SU-DHL-6 (cell line): ENCODE results near the gene ZNF595.
"Not testable (repeated sequence)": the region's sequence is repeated elsewhere in the genome, so short reads cannot be mapped to it uniquely, and the experiment has no call there.

Experiments
- H2AFZ ChIP-seq: fragments of 200-600 bp; sonication (generic); 2 replicates; pipeline ENCODE4 v1.6.1; 2014; ENCODE audit warnings: low read depth, mild to moderate bottlenecking, moderate library complexity, mixed read lengths, antibody characterized with exemption, low read length; ENCODE audit not compliant: severe bottlenecking
- H3F3A ChIP-seq: fragments of 200-600 bp; shearing (Covaris generic); 2 replicates; pipeline ENCODE4 v1.6.0; 2016; ENCODE audit warnings: antibody characterized with exemption, mild to moderate bottlenecking; ENCODE audit not compliant: insufficient read depth
- H3K27ac ChIP-seq: fragments of 200-600 bp; sonication (generic); 2 replicates; pipeline ENCODE4 v1.5.1; 2016; ENCODE audit warnings: low read depth, mild to moderate bottlenecking, low read length, moderate library complexity, mixed read lengths
- H3K27me3 ChIP-seq: fragments of 200-600 bp; sonication (generic), shearing (Covaris generic); 2 replicates; pipeline ENCODE4 v1.6.0; 2014; ENCODE audit warnings: mild to moderate bottlenecking, low read length
- H3K36me3 ChIP-seq: fragments of 200-600 bp; sonication (generic); 2 replicates; pipeline ENCODE4 v1.6.1; 2014; ENCODE audit warnings: mild to moderate bottlenecking, low read length, mixed read lengths
- H3K4me2 ChIP-seq: fragments of 300-600, 200-600 bp; shearing (Covaris generic), sonication (generic); 2 replicates; pipeline ENCODE4 v1.6.0; 2014; ENCODE audit warnings: low read length, low read depth, mild to moderate bottlenecking; ENCODE audit not compliant: poor library complexity, severe bottlenecking
- H3K4me3 ChIP-seq: fragments of 200-600 bp; sonication (generic); 2 replicates; pipeline ENCODE4 v1.5.1; 2014; ENCODE audit warnings: antibody characterized with exemption, low read length, mild to moderate bottlenecking, mixed read lengths; ENCODE audit not compliant: insufficient read depth, poor library complexity, severe bottlenecking
- H3K79me2 ChIP-seq: fragments of 200-600 bp; sonication (generic); 2 replicates; pipeline ENCODE4 v1.6.1; 2014; ENCODE audit warnings: mild to moderate bottlenecking, low read length, moderate library complexity; ENCODE audit not compliant: insufficient read depth
- H3K9ac ChIP-seq: fragments of 200-600 bp; sonication (generic); 2 replicates; pipeline ENCODE4 v1.7.0; 2014; ENCODE audit warnings: mild to moderate bottlenecking, low read length
- H3K9me2 ChIP-seq: fragments of 200-600 bp; sonication (generic); replicated peaks from 2 replicates; pipeline ENCODE4 v1.6.1; 2014; ENCODE audit warnings: low read length; ENCODE audit not compliant: insufficient read depth
- H3K9me3 ChIP-seq: fragments of 200-600 bp; sonication (generic); 2 replicates; pipeline ENCODE4 v1.6.1; 2014; ENCODE audit warnings: low read length, mixed read lengths; ENCODE audit not compliant: insufficient read depth
- H4K20me1 ChIP-seq: fragments of 200-600 bp; sonication (generic); 2 replicates; pipeline ENCODE4 v1.6.1; 2014; ENCODE audit warnings: low read depth, mild to moderate bottlenecking, antibody characterized with exemption, low read length, moderate library complexity, mixed read lengths
- EZH2phosphoT487 ChIP-seq: fragments of 200-600 bp; sonication (generic), shearing (Covaris generic); conservative IDR thresholded peaks from 2 replicates; pipeline ENCODE4 v1.6.1; 2018; ENCODE audit warnings: mild to moderate bottlenecking, antibody characterized with exemption, low read length, moderate library complexity, mixed read lengths
- TF ChIP-seq, protein P1 (sequence below): fragments of 200-600 bp; sonication (generic); IDR thresholded peaks from one replicate; pipeline ENCODE4 v1.5.1; 2017; ENCODE audit warnings: antibody characterized with exemption, mild to moderate bottlenecking, low read length, moderate library complexity; ENCODE audit not compliant: insufficient read depth, poor library complexity, severe bottlenecking

ZNF595 gene

GRCh38 chr4:51655-52277 lies 1.4 kb upstream of the ZNF595 start:
- H3K4me3 ChIP-seq, H3K4me2 ChIP-seq, H3K27me3 ChIP-seq, H3K9me2 ChIP-seq, H2AFZ ChIP-seq, H3K79me2 ChIP-seq, H4K20me1 ChIP-seq, H3K36me3 ChIP-seq, H3K9me3 ChIP-seq, H3F3A ChIP-seq: not testable (repeated sequence)
- Histone ChIP-seq H3K27ac (peak overlapping the region; percentile 87), H3K9ac (peak overlapping the region; percentile 69; the same call in 1 of the 2 replicates)

GRCh38 chr4:53521-53920 lies 400 bp downstream of the ZNF595 start:
- not testable (repeated sequence) for H3K4me3 ChIP-seq, H3K27ac ChIP-seq, H3K9ac ChIP-seq

DNA sequence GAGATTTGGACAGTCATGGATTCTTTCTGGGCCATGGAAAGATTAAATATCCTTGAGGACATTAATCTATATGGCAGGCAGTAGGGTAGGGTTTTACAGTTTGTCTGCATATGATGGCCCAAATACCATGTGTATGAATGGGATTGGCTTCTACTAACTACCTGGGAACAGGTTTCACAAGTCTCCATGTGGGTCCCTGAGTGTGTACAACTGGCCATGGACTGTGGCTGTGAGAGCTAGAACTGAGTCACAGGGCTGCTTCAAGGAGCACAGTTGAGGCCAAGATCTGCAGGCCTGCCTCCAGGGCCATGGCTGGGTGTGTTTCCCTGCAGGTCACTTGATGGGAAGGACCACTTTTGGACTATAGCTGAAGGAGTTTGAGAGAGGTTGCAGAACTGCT lies 11.6 kb downstream of the ZNF595 start:
- H3F3A ChIP-seq, H3K4me2 ChIP-seq, H3K4me3 ChIP-seq, H3K9ac ChIP-seq, H2AFZ ChIP-seq, H3K27ac ChIP-seq, H4K20me1 ChIP-seq, H3K9me3 ChIP-seq, H3K9me2 ChIP-seq, H3K27me3 ChIP-seq, H3K36me3 ChIP-seq, H3K79me2 ChIP-seq: not testable (repeated sequence)

More at GRCh38 chr4:53521-53920, 400 bp downstream of the ZNF595 start:
- not testable (repeated sequence) for H3K9me3 ChIP-seq, H3K36me3 ChIP-seq, H3F3A ChIP-seq, H3K27me3 ChIP-seq, H2AFZ ChIP-seq, H4K20me1 ChIP-seq, H3K79me2 ChIP-seq, H3K4me2 ChIP-seq, H3K9me2 ChIP-seq

DNA sequence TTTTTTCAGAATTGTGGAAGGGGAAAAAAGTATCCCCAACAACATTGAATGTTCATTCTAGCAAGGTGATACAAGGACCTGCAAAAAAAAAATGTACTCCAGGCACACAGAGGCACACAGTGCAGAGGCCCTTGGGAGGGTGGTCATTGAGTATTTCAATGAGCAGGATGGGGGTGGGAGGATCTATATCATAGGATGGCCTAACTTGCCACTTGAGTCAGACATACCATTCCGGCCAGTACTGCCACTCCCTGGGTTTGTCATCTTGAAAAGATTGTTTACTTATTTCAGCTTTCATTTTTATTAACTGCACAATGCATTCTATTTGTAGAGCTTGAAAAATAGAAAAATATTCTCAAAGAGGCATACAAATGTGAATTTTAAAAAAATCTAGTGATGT lies 18.7 kb downstream of the ZNF595 start:
- peaks cover 41% of the 10 kb centered on the region; the same call in 1 of the 2 replicates for H3K9me3 ChIP-seq
- H3K27me3 ChIP-seq: no peaks in the 10 kb centered on the region
- TF ChIP-seq, protein P1, sequence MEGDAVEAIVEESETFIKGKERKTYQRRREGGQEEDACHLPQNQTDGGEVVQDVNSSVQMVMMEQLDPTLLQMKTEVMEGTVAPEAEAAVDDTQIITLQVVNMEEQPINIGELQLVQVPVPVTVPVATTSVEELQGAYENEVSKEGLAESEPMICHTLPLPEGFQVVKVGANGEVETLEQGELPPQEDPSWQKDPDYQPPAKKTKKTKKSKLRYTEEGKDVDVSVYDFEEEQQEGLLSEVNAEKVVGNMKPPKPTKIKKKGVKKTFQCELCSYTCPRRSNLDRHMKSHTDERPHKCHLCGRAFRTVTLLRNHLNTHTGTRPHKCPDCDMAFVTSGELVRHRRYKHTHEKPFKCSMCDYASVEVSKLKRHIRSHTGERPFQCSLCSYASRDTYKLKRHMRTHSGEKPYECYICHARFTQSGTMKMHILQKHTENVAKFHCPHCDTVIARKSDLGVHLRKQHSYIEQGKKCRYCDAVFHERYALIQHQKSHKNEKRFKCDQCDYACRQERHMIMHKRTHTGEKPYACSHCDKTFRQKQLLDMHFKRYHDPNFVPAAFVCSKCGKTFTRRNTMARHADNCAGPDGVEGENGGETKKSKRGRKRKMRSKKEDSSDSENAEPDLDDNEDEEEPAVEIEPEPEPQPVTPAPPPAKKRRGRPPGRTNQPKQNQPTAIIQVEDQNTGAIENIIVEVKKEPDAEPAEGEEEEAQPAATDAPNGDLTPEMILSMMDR: no peak
- no peak for TF ChIP-seq EZH2phosphoT487
- H2AFZ ChIP-seq: no peak overlapping the region
- H3K36me3 ChIP-seq: no peaks in the 10 kb centered on the region; the same call in 1 of the 2 replicates
- H3K9ac ChIP-seq: no peak overlapping the region
- no peaks in the 10 kb centered on the region for H4K20me1 ChIP-seq
- H3K9me2 ChIP-seq: no peaks in the 10 kb centered on the region
- H3K79me2 ChIP-seq: no peaks in the 10 kb centered on the region
- H3F3A ChIP-seq: no peaks in the 10 kb centered on the region
- no peak overlapping the region for H3K27ac ChIP-seq
- no peak overlapping the region for H3K4me2 ChIP-seq
- H3K4me3 ChIP-seq: no peak overlapping the region

GRCh38 chr4:85951-86350 lies 32.8 kb downstream of the ZNF595 start:
- Histone ChIP-seq H3K9me2 (no peaks in the 10 kb centered on the region), H3K4me3 (no peak overlapping the region), H3K27ac (no peak overlapping the region), H3K36me3 (peaks cover 4% of the 10 kb centered on the region), H3K79me2 (no peaks in the 10 kb centered on the region), H4K20me1 (no peaks in the 10 kb centered on the region), H3K9me3 (peaks cover 71% of the 10 kb centered on the region; the same call in 1 of the 2 replicates), H3K9ac (no peak overlapping the region), H3F3A (no peaks in the 10 kb centered on the region), H2AFZ (no peak overlapping the region), H3K4me2 (no peak overlapping the region), H3K27me3 (no peaks in the 10 kb centered on the region)
- no peak for TF ChIP-seq EZH2phosphoT487
- TF ChIP-seq, protein P1: no peak

DNA sequence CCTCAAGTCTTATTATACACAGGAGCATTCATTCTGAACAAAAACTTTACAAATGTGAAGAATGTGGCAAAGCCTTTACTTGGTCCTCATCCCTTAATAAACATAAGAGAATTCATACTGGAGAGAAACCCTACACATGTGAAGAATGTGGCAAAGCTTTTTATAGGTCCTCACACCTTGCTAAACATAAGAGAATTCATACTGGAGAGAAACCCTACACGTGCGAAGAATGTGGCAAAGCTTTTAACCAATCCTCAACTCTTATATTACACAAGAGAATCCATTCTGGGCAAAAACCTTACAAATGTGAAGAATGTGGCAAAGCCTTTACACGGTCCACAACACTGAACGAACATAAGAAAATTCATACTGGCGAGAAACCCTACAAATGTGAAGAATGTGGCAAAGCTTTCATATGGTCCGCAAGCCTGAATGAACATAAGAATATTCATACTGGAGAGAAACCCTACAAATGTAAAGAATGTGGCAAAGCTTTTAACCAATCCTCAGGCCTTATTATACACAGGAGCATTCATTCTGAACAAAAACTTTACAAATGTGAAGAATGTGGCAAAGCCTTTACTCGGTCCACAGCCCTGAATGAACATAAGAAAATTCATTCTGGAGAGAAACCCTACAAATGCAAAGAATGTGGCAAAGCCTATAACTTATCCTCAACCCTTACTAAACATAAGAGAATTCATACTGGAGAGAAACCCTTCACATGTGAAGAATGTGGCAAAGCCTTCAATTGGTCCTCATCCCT lies 33.6 kb downstream of the ZNF595 start:
- H3K27ac ChIP-seq, H2AFZ ChIP-seq, H3K27me3 ChIP-seq, H3K36me3 ChIP-seq, H3K4me3 ChIP-seq, H4K20me1 ChIP-seq, H3K4me2 ChIP-seq, H3K9ac ChIP-seq, H3K9me2 ChIP-seq, H3K79me2 ChIP-seq, H3F3A ChIP-seq: not testable (repeated sequence)
- peaks cover 70% of the 10 kb centered on the region; the same call in 1 of the 2 replicates for H3K9me3 ChIP-seq
